ENCODE measurements around the gene MRTFB.

DNA sequence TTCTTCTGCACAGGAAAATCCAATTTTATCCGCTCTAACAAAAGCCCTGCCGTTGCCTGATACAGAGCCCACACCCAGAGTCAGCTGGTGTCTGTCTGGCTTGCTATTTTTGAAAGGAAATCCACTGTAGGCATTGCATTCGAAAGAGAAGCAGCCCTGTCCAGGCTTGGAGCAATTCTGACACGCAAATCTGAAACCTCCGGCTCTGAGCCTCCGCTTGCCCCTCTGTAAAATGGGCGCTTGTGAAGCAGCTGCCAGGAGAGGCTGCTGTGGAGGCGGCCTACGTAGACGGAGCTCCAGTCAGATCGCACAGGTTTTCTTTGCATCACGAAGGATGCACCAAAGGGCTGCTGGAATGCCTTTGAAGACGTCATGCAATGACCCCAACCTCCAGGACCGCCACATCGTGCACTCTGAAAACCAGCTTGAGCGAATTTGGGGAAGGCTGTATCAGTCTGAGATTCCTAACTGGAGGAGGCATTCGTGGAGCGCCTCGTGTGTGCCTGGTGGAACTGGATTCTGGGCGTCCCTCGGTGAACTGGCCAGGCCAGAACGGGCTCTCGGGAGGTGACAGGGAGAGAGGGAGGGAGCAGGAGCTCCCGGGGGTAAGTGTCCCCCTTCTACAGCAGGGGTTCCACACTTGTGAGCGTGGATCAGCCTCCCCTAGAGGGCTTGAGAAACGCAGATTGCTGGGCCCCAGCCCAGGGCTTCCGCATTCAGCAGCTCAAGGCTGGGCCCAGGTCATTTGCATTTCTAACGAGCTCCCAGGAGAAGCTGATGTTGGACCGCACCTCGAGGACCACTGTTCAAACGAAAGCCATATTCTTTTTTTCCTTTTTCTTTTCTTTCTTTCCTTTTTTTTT is 215.5 kb downstream of the MRTFB start:
- TF ChIP-seq IKZF4 (CRISPR knock-in tag; IDR thresholded peaks at IDR 0.05; ENCODE audit: borderline replicate concordance, low read depth, not compliant biosample characterization) (no peak), ZNF720 (CRISPR knock-in tag; IDR thresholded peaks at IDR 0.05) (no peak), SOX13 (IDR thresholded peaks at IDR 0.05) (no peak), SOX13 (CRISPR knock-in tag; conservative IDR thresholded peaks at IDR 0.05 in 1 of 2, IDR thresholded peaks at IDR 0.05 in 1 of 2) (no peak), ETS1 (CRISPR knock-in tag; IDR thresholded peaks at IDR 0.05) (no peak), JUND (CRISPR knock-in tag; IDR thresholded peaks at IDR 0.05) (no peak), SMARCE1 (IDR thresholded peaks at IDR 0.05; ENCODE audit: borderline replicate concordance) (no peak), GABPA (IDR thresholded peaks at IDR 0.05; ENCODE audit: low read depth, low read length) (no peak), GABPA (CRISPR knock-in tag; IDR thresholded peaks at IDR 0.05; ENCODE audit: low read depth) (no peak), RAD21 (CRISPR knock-in tag; IDR thresholded peaks at IDR 0.05) (no peak; the same call in 1 of the 2 replicates), KLF9 (CRISPR knock-in tag; IDR thresholded peaks at IDR 0.05; ENCODE audit: low read depth) (no peak), RFX5 (IDR thresholded peaks at IDR 0.05; ENCODE audit: low read depth, low read length) (no peak), PAWR (CRISPR knock-in tag; IDR thresholded peaks at IDR 0.05; ENCODE audit: borderline replicate concordance) (no peak)
- TF ChIP-seq, protein P1, sequence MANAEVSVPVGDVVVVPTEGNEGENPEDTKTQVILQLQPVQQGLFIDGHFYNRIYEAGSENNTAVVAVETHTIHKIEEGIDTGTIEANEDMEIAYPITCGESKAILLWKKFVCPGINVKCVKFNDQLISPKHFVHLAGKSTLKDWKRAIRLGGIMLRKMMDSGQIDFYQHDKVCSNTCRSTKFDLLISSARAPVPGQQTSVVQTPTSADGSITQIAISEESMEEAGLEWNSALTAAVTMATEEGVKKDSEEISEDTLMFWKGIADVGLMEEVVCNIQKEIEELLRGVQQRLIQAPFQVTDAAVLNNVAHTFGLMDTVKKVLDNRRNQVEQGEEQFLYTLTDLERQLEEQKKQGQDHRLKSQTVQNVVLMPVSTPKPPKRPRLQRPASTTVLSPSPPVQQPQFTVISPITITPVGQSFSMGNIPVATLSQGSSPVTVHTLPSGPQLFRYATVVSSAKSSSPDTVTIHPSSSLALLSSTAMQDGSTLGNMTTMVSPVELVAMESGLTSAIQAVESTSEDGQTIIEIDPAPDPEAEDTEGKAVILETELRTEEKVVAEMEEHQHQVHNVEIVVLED (CRISPR knock-in tag; IDR thresholded peaks at IDR 0.05; ENCODE audit: borderline replicate concordance): no peak
- TF ChIP-seq, protein P2, sequence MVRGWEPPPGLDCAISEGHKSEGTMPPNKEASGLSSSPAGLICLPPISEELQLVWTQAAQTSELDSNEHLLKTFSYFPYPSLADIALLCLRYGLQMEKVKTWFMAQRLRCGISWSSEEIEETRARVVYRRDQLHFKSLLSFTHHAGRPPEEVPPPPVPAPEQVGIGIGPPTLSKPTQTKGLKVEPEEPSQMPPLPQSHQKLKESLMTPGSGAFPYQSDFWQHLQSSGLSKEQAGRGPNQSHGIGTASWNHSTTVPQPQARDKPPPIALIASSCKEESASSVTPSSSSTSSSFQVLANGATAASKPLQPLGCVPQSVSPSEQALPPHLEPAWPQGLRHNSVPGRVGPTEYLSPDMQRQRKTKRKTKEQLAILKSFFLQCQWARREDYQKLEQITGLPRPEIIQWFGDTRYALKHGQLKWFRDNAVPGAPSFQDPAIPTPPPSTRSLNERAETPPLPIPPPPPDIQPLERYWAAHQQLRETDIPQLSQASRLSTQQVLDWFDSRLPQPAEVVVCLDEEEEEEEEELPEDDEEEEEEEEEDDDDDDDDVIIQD (CRISPR knock-in tag; IDR thresholded peaks at IDR 0.05; ENCODE audit: low read depth): no peak

Data from HepG2 (cell line).